ENCODE data around the gene TAOK2. TPM values are rescaled to one million over a fixed set of nuclear protein-coding genes. Genes with fewer than 3 reads are reported as not detected.

Gene TAOK2
- total and polyA plus RNA-seq, 2 experiments from 2014 or later = 13.6 to 57.9 TPM

- Histone ChIP-seq H3K4me1 (ENCODE audit: insufficient read depth) (peaks cover 16% of the 10 kb centered on the region), H3K9me2 (ENCODE audit: insufficient read depth) (no peaks in the 10 kb centered on the region), H3F3A (ENCODE audit: insufficient read depth) (peaks cover 14% of the 10 kb centered on the region; the same call in 1 of the 2 replicates), H3K27me3 (replicated peaks; ENCODE audit: insufficient read depth) (no peaks in the 10 kb centered on the region), H3K27ac (no peak overlapping the region), H3K4me2 (ENCODE audit: unreplicated experiment) (no peak overlapping the region), H2AFZ (no peak overlapping the region), H4K20me1 (ENCODE audit: insufficient read depth) (no peaks in the 10 kb centered on the region; the same call in 1 of the 2 replicates), H3K36me3 (ENCODE audit: low read depth) (peaks cover 11% of the 10 kb centered on the region), H3K9ac (no peak overlapping the region), H3K4me3 (no peak overlapping the region), H3K79me2 (ENCODE audit: insufficient read depth) (peaks cover 26% of the 10 kb centered on the region), H3K9me3 (ENCODE audit: low read depth) (no peaks in the 10 kb centered on the region)
- WGBS, 2 experiments (ENCODE audit: low coverage in 1 of 2, low lambda C conversion rate in 2 of 2, missing lambda C conversion rate in 2 of 2) = 86 to 89% methylated on average over 8 of the region's 8 CpGs
- in situ Hi-C loops (cut with MboI) = loop anchor here (5.0 to 10.0 kb wide), 2 partner anchors 49 to 53 kb away; partner anchors contain the start of gene C16orf92
- DNase-seq = no peak
- no peak for TF ChIP-seq EZH2 (IDR thresholded peaks at IDR 0.05; ENCODE audit: insufficient read depth, poor library complexity, severe bottlenecking)
- no peak for TF ChIP-seq EZH2phosphoT487 (IDR thresholded peaks at IDR 0.05; ENCODE audit: insufficient read depth, low read depth)
Observed at GRCh38 chr16:29971304-29971703, 2.4 kb upstream of the TAOK2 start.

GRCh38 chr16:29972500-29972899 lies 1.2 kb upstream of the TAOK2 start:
- Histone ChIP-seq H3F3A (ENCODE audit: insufficient read depth) (peaks cover 14% of the 10 kb centered on the region; the same call in 1 of the 2 replicates), H3K9me3 (ENCODE audit: low read depth) (no peaks in the 10 kb centered on the region), H3K4me3 (no peak overlapping the region), H3K27me3 (replicated peaks; ENCODE audit: insufficient read depth) (no peaks in the 10 kb centered on the region), H3K9ac (no peak overlapping the region), H3K4me1 (ENCODE audit: insufficient read depth) (peaks cover 20% of the 10 kb centered on the region), H3K27ac (no peak overlapping the region), H3K36me3 (ENCODE audit: low read depth) (peaks cover 11% of the 10 kb centered on the region), H2AFZ (no peak overlapping the region), H3K4me2 (ENCODE audit: unreplicated experiment) (no peak overlapping the region), H4K20me1 (ENCODE audit: insufficient read depth) (no peaks in the 10 kb centered on the region; the same call in 1 of the 2 replicates), H3K9me2 (ENCODE audit: insufficient read depth) (no peaks in the 10 kb centered on the region), H3K79me2 (ENCODE audit: insufficient read depth) (peaks cover 38% of the 10 kb centered on the region)
- in situ Hi-C loops (cut with MboI) = loop anchor here (5.0 to 10.0 kb wide), 2 partner anchors 50 to 52 kb away; partner anchors contain the start of gene C16orf92
- DNase-seq = no peak
- 100% methylated on average over 1 of the region's 1 CpG for whole genome bisulfite sequencing, 2 experiments (ENCODE audit: low coverage in 1 of 2, low lambda C conversion rate in 2 of 2, missing lambda C conversion rate in 2 of 2)
- TF ChIP-seq EZH2phosphoT487 (IDR thresholded peaks at IDR 0.05; ENCODE audit: insufficient read depth, low read depth) (no peak), EZH2 (IDR thresholded peaks at IDR 0.05; ENCODE audit: insufficient read depth, poor library complexity, severe bottlenecking) (no peak)

GRCh38 chr16:29972992-29973383 lies 680 bp upstream of the TAOK2 start:
- in situ Hi-C loops (cut with MboI) = loop anchor here (5.0 to 10.0 kb wide), 2 partner anchors 51 to 52 kb away; partner anchors contain the start of gene C16orf92
- peaks cover 43% of the 10 kb centered on the region for H3K79me2 ChIP-seq (ENCODE audit: insufficient read depth)
- H4K20me1 ChIP-seq (ENCODE audit: insufficient read depth) = no peaks in the 10 kb centered on the region; the same call in 1 of the 2 replicates
- H3K9ac ChIP-seq = no peak overlapping the region
- peaks cover 14% of the 10 kb centered on the region; the same call in 1 of the 2 replicates for H3F3A ChIP-seq (ENCODE audit: insufficient read depth)
- no peak for TF ChIP-seq EZH2phosphoT487 (IDR thresholded peaks at IDR 0.05; ENCODE audit: insufficient read depth, low read depth)
- TF ChIP-seq EZH2 (IDR thresholded peaks at IDR 0.05; ENCODE audit: insufficient read depth, poor library complexity, severe bottlenecking) = no peak
- peak overlapping the region; percentile 56; the same call in 1 of the 2 replicates for H2AFZ ChIP-seq
- H3K9me3 ChIP-seq (ENCODE audit: low read depth) = no peaks in the 10 kb centered on the region
- no peak for DNase-seq
- WGBS, 2 experiments (ENCODE audit: low coverage in 1 of 2, low lambda C conversion rate in 2 of 2, missing lambda C conversion rate in 2 of 2) = 62 to 67% methylated on average over 6 of the region's 6 CpGs
- peaks cover 20% of the 10 kb centered on the region for H3K4me1 ChIP-seq (ENCODE audit: insufficient read depth)
- no peak overlapping the region for H3K4me2 ChIP-seq (ENCODE audit: unreplicated experiment)
- H3K27ac ChIP-seq = no peak overlapping the region
- H3K9me2 ChIP-seq (ENCODE audit: insufficient read depth) = no peaks in the 10 kb centered on the region
- H3K4me3 ChIP-seq = no peak overlapping the region
- H3K36me3 ChIP-seq (ENCODE audit: low read depth) = peaks cover 10% of the 10 kb centered on the region
- H3K27me3 ChIP-seq (replicated peaks; ENCODE audit: insufficient read depth) = no peaks in the 10 kb centered on the region

- Histone ChIP-seq H2AFZ (peak overlapping the region; percentile 87), H3K4me1 (ENCODE audit: insufficient read depth) (peaks cover 20% of the 10 kb centered on the region), H3K9me2 (ENCODE audit: insufficient read depth) (no peaks in the 10 kb centered on the region), H3K9ac (peak overlapping the region; percentile 92), H3F3A (ENCODE audit: insufficient read depth) (peaks cover 14% of the 10 kb centered on the region; the same call in 1 of the 2 replicates), H3K4me2 (ENCODE audit: unreplicated experiment) (peak overlapping the region; percentile 98), H3K27ac (0 out of 2 replicates have a peak overlapping the region, but pooled peaks have one; percentile 4), H3K9me3 (ENCODE audit: low read depth) (no peaks in the 10 kb centered on the region), H4K20me1 (ENCODE audit: insufficient read depth) (no peaks in the 10 kb centered on the region; the same call in 1 of the 2 replicates), H3K79me2 (ENCODE audit: insufficient read depth) (peaks cover 58% of the 10 kb centered on the region), H3K27me3 (replicated peaks; ENCODE audit: insufficient read depth) (no peaks in the 10 kb centered on the region), H3K4me3 (peak overlapping the region; percentile 87), H3K36me3 (ENCODE audit: low read depth) (no peaks in the 10 kb centered on the region)
- in situ Hi-C loops (cut with MboI) = loop anchor here (5.0 to 10.0 kb wide), 2 partner anchors 50 to 52 kb away; partner anchors contain the start of gene C16orf92
- 2 to 5% methylated on average over 26 to 31 of the region's 31 CpGs for WGBS, 2 experiments (ENCODE audit: low coverage in 1 of 2, low lambda C conversion rate in 2 of 2, missing lambda C conversion rate in 2 of 2)
- no peak for TF ChIP-seq EZH2 (IDR thresholded peaks at IDR 0.05; ENCODE audit: insufficient read depth, poor library complexity, severe bottlenecking)
- no peak for TF ChIP-seq EZH2phosphoT487 (IDR thresholded peaks at IDR 0.05; ENCODE audit: insufficient read depth, low read depth)
- peak; percentile 44 for DNase-seq
Observed at GRCh38 chr16:29974291-29975133, 844 bp downstream of the TAOK2 start.

Data from GM23248 (cell line).